Measurements from ENCODE around the gene DOC2A. TPM values are rescaled to one million over a fixed set of nuclear protein-coding genes. Genes with fewer than 3 reads are reported as not detected.

Gene DOC2A
- total and polyA plus RNA-seq, 11 donors = 0.09 to 1.4 (median 0.88) TPM; not detected in 4

DNA sequence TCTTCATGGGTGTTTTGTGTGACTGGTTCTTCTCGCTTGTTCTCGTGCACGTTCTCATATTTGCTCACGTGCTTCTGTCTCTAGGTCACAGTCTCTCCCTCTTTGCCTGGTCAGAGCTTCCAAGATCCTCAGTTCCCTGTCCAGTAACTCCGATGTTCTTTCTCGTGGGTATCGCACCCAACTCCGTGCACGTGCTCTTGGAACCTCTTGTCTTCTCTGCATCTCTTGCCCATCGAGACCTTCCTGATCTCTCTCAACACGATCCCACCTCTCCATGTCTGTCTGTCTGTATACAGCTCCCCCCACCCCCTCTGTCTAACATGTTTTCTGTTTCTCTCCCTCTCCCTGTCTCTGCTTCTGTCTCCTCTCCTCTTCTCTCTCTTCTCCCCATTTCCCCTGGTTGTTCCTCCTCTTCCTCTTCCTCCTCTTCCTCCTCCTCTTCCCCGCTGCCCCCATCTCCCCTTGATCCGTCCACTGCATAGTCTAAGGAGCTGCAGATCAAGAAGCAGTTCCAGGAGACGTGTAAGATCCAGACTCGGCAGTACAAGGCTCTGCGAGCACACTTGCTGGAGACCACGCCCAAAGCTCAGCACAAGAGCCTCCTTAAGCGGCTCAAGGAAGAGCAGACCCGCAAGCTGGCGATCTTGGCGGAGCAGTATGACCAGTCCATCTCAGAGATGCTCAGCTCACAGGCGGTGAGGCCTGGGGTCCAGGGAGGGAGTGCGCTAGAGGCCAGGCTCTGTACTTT, 21.5 kb downstream of the DOC2A start:
- no peak overlapping the region for H3K4me3 ChIP-seq
- no peaks in the 10 kb centered on the region for H3K9me3 ChIP-seq
- ATAC-seq (no peak), DNase-seq (no peak)
- peaks cover 6 to 97% (median 94%) of the 10 kb centered on the region in 9 donors for H3K36me3 ChIP-seq
- intact Hi-C loops (cut with DNase I) = no loop called here
- 84 to 89% (median 86%) methylated on average over 23 of the region's 23 CpGs for WGBS, 4 donors
- H3K4me1 ChIP-seq = peaks cover 0 to 14% (median 3%) of the 10 kb centered on the region in 12 donors
- TF ChIP-seq POLR2A (IDR thresholded peaks at IDR 0.05) = no peak
- TF ChIP-seq, protein P1, sequence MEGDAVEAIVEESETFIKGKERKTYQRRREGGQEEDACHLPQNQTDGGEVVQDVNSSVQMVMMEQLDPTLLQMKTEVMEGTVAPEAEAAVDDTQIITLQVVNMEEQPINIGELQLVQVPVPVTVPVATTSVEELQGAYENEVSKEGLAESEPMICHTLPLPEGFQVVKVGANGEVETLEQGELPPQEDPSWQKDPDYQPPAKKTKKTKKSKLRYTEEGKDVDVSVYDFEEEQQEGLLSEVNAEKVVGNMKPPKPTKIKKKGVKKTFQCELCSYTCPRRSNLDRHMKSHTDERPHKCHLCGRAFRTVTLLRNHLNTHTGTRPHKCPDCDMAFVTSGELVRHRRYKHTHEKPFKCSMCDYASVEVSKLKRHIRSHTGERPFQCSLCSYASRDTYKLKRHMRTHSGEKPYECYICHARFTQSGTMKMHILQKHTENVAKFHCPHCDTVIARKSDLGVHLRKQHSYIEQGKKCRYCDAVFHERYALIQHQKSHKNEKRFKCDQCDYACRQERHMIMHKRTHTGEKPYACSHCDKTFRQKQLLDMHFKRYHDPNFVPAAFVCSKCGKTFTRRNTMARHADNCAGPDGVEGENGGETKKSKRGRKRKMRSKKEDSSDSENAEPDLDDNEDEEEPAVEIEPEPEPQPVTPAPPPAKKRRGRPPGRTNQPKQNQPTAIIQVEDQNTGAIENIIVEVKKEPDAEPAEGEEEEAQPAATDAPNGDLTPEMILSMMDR (IDR thresholded peaks at IDR 0.05) = no peak
- H3K27ac ChIP-seq = no peak overlapping the region
- H3K27me3 ChIP-seq = no peaks in the 10 kb centered on the region

DNA sequence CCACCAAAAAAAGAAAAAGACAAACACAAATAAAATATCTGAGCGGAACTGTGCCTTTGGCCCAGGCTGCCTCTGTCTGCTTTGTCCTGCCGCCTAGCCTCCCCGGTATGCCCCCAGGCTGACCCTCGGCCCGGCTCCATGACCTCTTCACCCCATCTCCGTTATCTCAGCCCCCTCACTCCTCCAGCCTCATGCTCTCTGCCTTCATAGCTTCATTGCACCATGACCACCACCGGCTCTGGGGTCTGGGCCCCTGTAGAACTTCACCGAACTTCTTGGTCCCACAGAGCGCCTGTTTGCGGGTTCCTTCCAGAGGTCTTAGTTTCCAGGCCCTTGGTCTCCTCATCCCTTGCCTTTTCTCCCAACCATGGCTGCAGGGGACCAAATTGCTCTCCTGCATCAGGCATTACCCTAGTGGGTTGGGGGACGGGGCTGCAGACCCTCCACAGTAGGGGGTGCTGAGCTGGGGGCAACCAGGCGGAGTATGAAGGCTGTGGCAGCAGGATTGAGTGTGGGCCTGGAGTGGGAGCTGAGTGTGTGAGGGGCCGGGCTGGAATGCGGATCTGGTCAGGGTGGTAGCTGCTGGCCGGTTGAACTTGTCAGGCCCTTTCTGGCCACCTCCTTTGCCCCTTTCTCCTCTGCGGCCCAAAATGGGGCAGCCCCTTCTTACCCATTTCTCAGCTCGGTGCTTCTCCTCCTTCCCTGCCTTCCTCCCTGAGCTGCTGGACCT, 22.3 kb downstream of the DOC2A start:
- intact Hi-C loops (cut with DNase I) = no loop called here

DNA sequence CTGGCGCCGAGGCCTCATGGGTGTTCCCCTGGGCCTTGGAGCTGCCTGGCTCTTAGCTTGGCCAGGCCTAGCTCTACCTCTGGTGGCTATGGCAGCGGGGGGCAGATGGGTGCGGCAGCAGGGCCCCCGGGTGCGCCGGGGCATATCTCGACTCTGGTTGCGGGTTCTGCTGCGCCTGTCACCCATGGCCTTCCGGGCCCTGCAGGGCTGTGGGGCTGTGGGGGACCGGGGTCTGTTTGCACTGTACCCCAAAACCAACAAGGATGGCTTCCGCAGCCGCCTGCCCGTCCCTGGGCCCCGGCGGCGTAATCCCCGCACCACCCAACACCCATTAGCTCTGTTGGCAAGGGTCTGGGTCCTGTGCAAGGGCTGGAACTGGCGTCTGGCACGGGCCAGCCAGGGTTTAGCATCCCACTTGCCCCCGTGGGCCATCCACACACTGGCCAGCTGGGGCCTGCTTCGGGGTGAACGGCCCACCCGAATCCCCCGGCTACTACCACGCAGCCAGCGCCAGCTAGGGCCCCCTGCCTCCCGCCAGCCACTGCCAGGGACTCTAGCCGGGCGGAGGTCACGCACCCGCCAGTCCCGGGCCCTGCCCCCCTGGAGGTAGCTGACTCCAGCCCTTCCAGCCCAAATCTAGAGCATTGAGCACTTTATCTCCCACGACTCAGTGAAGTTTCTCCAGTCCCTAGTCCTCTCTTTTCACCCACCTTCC, 23.3 kb downstream of the DOC2A start:
- no peaks in the 10 kb centered on the region for H3K27me3 ChIP-seq
- TF ChIP-seq POLR2A (IDR thresholded peaks at IDR 0.05) = no peak
- TF ChIP-seq, protein P1 (IDR thresholded peaks at IDR 0.05) = no peak
- H3K4me3 ChIP-seq = no peak overlapping the region
- WGBS, 4 donors = 87 to 98% (median 94%) methylated on average over 18 to 35 of the region's 35 CpGs
- H3K4me1 ChIP-seq = peaks cover 0 to 8% (median 0%) of the 10 kb centered on the region in 12 donors
- H3K9me3 ChIP-seq = no peaks in the 10 kb centered on the region
- intact Hi-C loops (cut with DNase I) = no loop called here
- no peak for ATAC-seq
- peak in 2 of 5 donors; percentile 21 to 25 for DNase-seq
- peaks cover 6 to 100% (median 99%) of the 10 kb centered on the region in 9 donors for H3K36me3 ChIP-seq
- H3K27ac ChIP-seq = no peak overlapping the region

More for the DNA sequence above, 22.3 kb downstream of the DOC2A start:
- Histone ChIP-seq H3K27ac (no peak overlapping the region), H3K27me3 (no peaks in the 10 kb centered on the region), H3K9me3 (no peaks in the 10 kb centered on the region), H3K4me3 (no peak overlapping the region), H3K4me1 (peaks cover 0 to 9% (median 0%) of the 10 kb centered on the region in 12 donors), H3K36me3 (peaks cover 6 to 100% (median 99%) of the 10 kb centered on the region in 9 donors)
- peak in 1 of 5 donors; percentile 11 for DNase-seq
- 88 to 89% (median 88%) methylated on average over 16 to 17 of the region's 17 CpGs for WGBS, 4 donors
- no peak for TF ChIP-seq POLR2A (IDR thresholded peaks at IDR 0.05)
- TF ChIP-seq, protein P1 (IDR thresholded peaks at IDR 0.05) = no peak
- ATAC-seq = no peak
